Body of pancreas (tissue), 4 donors: ENCODE measurements around the gene HLF. TPM values are rescaled to one million over a fixed set of nuclear protein-coding genes. Genes with fewer than 3 reads are reported as not detected.

ENCODE experiments used
- ATAC-seq: fragments of 150-250 bp; one replicate; pipeline ENCODE4 v1.9.1; 2016
- DNase-seq, 4 donors: peaks; one replicate each; pipeline ENCODE4 v3.0.0-alpha.2; 2019
- H3K27ac ChIP-seq, 4 donors: fragments of 200-600 bp; sonication (generic); 1 replicate in 3 of 4; 2 replicates in 1 of 4; pipeline versions ENCODE4 v1.5.1 to v1.6.1; 2016 to 2019; ENCODE audit warnings: mild to moderate bottlenecking in 1 of 4, mixed read lengths in 1 of 4, moderate library complexity in 1 of 4
- H3K27me3 ChIP-seq, 2 donors: fragments of 200-600 bp; sonication (generic); one replicate each; pipeline ENCODE4 v1.6.0; 2016; ENCODE audit warnings: mild to moderate bottlenecking in 1 of 2
- H3K36me3 ChIP-seq, 2 donors: fragments of 200-600 bp; sonication (generic); replicated peaks in 1 of 2; 2 replicates each; pipeline ENCODE4 v1.5.1; 2016; ENCODE audit warnings: low read depth in 2 of 2; ENCODE audit not compliant: insufficient read depth in 1 of 2
- H3K4me1 ChIP-seq: fragments of 200-600 bp; sonication (generic); one replicate; pipeline ENCODE4 v1.6.0; 2016
- H3K4me3 ChIP-seq, 2 donors: fragments of 200-600 bp; sonication (generic); 1 replicate in 1 of 2; 2 replicates in 1 of 2; pipeline ENCODE4 v1.5.1; 2016 to 2019
- H3K9me3 ChIP-seq, 3 donors: fragments of 200-600 bp; sonication (generic); 1 replicate in 2 of 3; 2 replicates in 1 of 3; pipeline ENCODE4 v1.5.1; 2016
- CTCF ChIP-seq, 7 experiments: fragments of 450-650 bp in 4 of 7; fragments of 200-600 bp in 3 of 7; sonication (generic) in 3 of 7; IDR thresholded peaks; one replicate each; pipeline ENCODE4 v1.5.1; 2016 to 2019; ENCODE audit warnings: antibody characterized with exemption in 7 of 7
- POLR2A ChIP-seq, 3 donors: fragments of 450-650 bp; IDR thresholded peaks; one replicate each; pipeline ENCODE4 v1.6.1; 2016; ENCODE audit warnings: antibody characterized with exemption in 3 of 3, mild to moderate bottlenecking in 2 of 3
- WGBS, 2 donors: methylation state at CpG; one replicate each; pipeline ENCODE4 v1.1.5; 2017; 5-methylcytosine and 5-hydroxymethylcytosine counted together
- intact Hi-C: fragments of 100-400 bp; cut with DNase I; formaldehyde crosslinking; loops from one replicate; pipeline ENCODE4 v1.15.1; 2023
- total RNA-seq, 2 donors: library from RNA; depleted of rRNA; stranded (reverse); fragments of >200 nt; gene quantifications; one replicate each; pipeline ENCODE4 v1.1.0, GENCODE V29; 2016

Gene HLF
- total RNA-seq, 2 donors from 2014 or later: 4.2 to 4.9 TPM

DNA sequence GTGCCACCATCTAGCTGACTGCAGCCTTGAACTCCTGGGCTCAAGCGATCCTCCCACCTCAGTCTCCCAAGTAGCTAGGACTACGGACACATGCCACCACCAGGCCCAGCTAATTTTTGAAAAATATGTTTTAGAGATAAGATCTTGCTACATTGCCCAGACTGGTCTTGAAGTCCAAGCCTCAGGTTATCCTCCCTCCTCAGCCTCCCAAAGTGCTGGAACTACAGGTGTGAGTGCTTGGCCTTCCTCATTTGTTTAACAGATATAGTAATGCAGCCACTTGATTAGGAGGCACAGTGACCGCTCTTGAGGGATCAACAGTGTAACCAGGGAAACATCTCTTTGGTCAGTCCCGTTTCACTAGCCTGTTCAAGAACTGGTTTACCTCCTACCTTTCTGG, 35.1 kb downstream of the HLF start:
- ATAC-seq: no peak
- H3K9me3 ChIP-seq: no peaks in the 10 kb centered on the region
- WGBS, 2 donors: 91 to 93% methylated on average over 4 of the region's 4 CpGs
- no peak for DNase-seq
- H3K27ac ChIP-seq: no peak overlapping the region
- no peaks in the 10 kb centered on the region for H3K36me3 ChIP-seq
- no peak for TF ChIP-seq CTCF (IDR thresholded peaks at IDR 0.05)
- no peak for TF ChIP-seq POLR2A (IDR thresholded peaks at IDR 0.05)
- H3K4me1 ChIP-seq: peaks cover 8% of the 10 kb centered on the region
- H3K27me3 ChIP-seq: no peaks in the 10 kb centered on the region
- H3K4me3 ChIP-seq: no peak overlapping the region
- intact Hi-C loops: loop anchor here (10.0 kb wide), 1 partner anchor 305 kb away; no protein-coding TSS in a partner anchor

DNA sequence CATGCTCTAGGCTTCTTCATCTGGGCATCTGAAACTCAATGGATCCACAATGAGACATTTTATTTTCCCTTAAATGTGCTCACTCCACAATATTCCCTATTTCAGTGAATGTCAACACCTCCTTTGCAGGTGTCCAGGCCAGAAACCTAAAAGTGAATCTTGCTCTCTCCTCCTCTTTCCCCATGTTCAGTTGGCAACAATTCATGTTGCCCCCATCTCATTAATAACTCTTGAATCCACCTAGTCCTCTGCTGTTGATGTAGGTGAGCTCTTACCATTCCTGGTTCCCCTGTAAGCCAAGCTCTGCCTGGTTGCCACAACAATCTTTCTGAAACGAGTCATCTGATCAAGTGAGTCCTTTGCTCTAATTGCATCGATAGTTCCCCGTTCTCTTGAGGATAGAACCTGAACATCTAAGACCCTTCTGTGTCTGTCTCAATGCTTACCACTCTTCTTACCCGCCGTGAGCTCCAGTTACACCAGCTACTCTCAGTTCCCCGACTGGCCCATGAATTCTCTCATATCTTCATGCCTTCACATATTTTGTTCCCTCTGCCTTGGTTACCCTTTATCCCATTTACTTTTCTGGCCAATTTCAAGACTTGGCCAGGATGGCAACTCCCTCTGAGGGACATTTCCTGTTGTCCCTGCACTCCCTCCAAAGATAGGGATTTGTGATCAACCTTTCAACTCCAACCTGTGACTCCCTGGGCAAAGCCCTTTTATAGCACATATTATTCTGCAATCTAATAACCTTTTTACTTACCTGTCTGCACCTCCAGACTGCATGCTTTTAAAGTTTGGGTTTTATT, 35.9 kb downstream of the HLF start:
- H3K27me3 ChIP-seq: no peaks in the 10 kb centered on the region
- H3K9me3 ChIP-seq: no peaks in the 10 kb centered on the region
- ATAC-seq: no peak
- intact Hi-C loops: no loop called here
- TF ChIP-seq POLR2A (IDR thresholded peaks at IDR 0.05): no peak
- no peak for TF ChIP-seq CTCF (IDR thresholded peaks at IDR 0.05)
- no peak overlapping the region for H3K27ac ChIP-seq
- 89 to 93% methylated on average over 6 of the region's 6 CpGs for WGBS, 2 donors
- DNase-seq: no peak
- peaks cover 12% of the 10 kb centered on the region for H3K4me1 ChIP-seq
- H3K4me3 ChIP-seq: no peak overlapping the region
- H3K36me3 ChIP-seq: no peaks in the 10 kb centered on the region

DNA sequence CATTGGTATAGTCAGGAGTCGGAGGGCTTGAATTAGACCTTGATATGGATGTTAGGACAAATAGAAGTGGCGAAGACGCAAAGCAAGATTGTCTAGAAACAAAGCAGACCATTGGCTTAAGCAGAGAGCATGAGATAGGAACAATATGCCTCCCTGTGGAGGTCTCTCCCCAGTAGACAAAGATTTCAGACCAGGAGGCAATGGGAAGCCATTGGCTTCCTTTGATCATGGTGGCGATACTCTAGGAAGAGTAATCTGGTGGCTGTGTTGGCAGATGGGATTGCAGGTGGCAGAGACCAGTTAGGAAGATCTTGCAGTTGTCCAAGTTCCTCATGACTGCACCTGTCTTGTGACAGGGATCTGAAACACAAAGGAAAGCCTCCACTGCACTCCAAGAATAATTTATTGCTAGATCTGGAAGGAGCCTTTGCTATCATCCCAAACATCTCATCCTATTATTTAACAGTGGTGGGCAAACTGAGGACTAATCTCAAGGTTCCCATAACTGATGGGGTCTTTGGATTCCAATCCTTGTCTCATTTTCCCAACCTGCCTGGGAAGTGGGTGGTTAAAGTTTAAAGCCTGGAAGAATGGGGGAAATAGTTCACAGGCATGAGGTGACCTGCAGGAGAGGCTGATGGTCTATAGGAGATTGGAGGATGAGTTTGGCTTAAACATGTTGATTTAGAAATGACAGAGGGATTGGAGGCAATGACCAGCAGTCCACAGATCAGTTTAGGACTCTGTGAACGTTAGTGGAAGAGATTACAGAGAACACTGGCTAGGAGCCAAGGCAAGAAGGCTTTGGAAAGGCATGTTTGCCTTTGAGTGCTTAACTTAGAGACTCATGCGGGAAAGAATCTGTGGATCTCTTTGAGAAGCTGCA, 37.0 kb downstream of the HLF start:
- ATAC-seq (no peak), DNase-seq (peak in 3 of 4 donors; percentile 52 to 64 (median 59))
- WGBS, 2 donors: 66 to 67% methylated on average over 6 of the region's 6 CpGs
- no peaks in the 10 kb centered on the region for H3K9me3 ChIP-seq
- TF ChIP-seq CTCF (IDR thresholded peaks at IDR 0.05) (no peak), POLR2A (IDR thresholded peaks at IDR 0.05) (no peak)
- peaks cover 16% of the 10 kb centered on the region for H3K4me1 ChIP-seq
- H3K27me3 ChIP-seq: no peaks in the 10 kb centered on the region
- intact Hi-C loops: no loop called here
- no peak overlapping the region for H3K4me3 ChIP-seq
- no peaks in the 10 kb centered on the region for H3K36me3 ChIP-seq
- H3K27ac ChIP-seq: no peak overlapping the region

GRCh38 chr17:55302407-55302787, 37.6 kb downstream of the HLF start:
- Histone ChIP-seq H3K36me3 (no peaks in the 10 kb centered on the region), H3K4me3 (no peak overlapping the region), H3K9me3 (no peaks in the 10 kb centered on the region), H3K27me3 (no peaks in the 10 kb centered on the region), H3K4me1 (peaks cover 16% of the 10 kb centered on the region), H3K27ac (no peak overlapping the region)
- WGBS, 2 donors: 56 to 71% methylated on average over 6 of the region's 6 CpGs
- no peak for TF ChIP-seq CTCF (IDR thresholded peaks at IDR 0.05)
- TF ChIP-seq POLR2A (IDR thresholded peaks at IDR 0.05): no peak
- DNase-seq (no peak), ATAC-seq (no peak)
- intact Hi-C loops: no loop called here
